PC-3 (cell line): ENCODE measurements around the gene PLRG1.

Experiments used
- EZH2 ChIP-seq: fragments of 300-600 bp; sonication (generic); IDR thresholded peaks from one replicate; pipeline ENCODE4 v1.6.1; 2017; ENCODE audit warnings: antibody characterized with exemption, mild to moderate bottlenecking, low read length; ENCODE audit not compliant: unreplicated experiment
- EZH2phosphoT487 ChIP-seq: fragments of 300-600 bp; sonication (generic); IDR thresholded peaks from 2 replicates; pipeline ENCODE4 v1.6.1; 2018; ENCODE audit warnings: mild to moderate bottlenecking, antibody characterized with exemption, low read length, borderline replicate concordance
- TF ChIP-seq, protein P1 (sequence below): fragments of 300-600 bp; sonication (generic); conservative IDR thresholded peaks from 2 replicates; pipeline ENCODE4 v1.5.1; 2017; ENCODE audit warnings: antibody characterized with exemption, low read depth, mild to moderate bottlenecking, low read length

GRCh38 chr4:154569584-154569983 is 19.4 kb upstream of the PLRG1 start:
- no peak for TF ChIP-seq EZH2
- TF ChIP-seq, protein P1, sequence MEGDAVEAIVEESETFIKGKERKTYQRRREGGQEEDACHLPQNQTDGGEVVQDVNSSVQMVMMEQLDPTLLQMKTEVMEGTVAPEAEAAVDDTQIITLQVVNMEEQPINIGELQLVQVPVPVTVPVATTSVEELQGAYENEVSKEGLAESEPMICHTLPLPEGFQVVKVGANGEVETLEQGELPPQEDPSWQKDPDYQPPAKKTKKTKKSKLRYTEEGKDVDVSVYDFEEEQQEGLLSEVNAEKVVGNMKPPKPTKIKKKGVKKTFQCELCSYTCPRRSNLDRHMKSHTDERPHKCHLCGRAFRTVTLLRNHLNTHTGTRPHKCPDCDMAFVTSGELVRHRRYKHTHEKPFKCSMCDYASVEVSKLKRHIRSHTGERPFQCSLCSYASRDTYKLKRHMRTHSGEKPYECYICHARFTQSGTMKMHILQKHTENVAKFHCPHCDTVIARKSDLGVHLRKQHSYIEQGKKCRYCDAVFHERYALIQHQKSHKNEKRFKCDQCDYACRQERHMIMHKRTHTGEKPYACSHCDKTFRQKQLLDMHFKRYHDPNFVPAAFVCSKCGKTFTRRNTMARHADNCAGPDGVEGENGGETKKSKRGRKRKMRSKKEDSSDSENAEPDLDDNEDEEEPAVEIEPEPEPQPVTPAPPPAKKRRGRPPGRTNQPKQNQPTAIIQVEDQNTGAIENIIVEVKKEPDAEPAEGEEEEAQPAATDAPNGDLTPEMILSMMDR: no peak
- no peak for TF ChIP-seq EZH2phosphoT487
